ENCODE data around the gene BCL11B. TPM values are rescaled to one million over a fixed set of nuclear protein-coding genes. Genes with fewer than 3 reads are reported as not detected.

Gene BCL11B
- total and polyA plus RNA-seq, 2 donors (not counting 1 experiment from before 2014, with no cell fraction given), result 0.33 to 0.42 TPM

GRCh38 chr14:99296517-99296916 is 24.5 kb upstream of the BCL11B start:
- no peaks in the 10 kb centered on the region for H3K4me1 Mint-ChIP-seq
- Histone ChIP-seq H3K9me3 (ENCODE audit: control extremely low read depth in 1 of 3, control insufficient read depth in 2 of 3, insufficient read depth in 1 of 3, low read length in 2 of 3) (peaks cover 0 to 14% (median 2%) of the 10 kb centered on the region in 3 donors), H3K9ac (ENCODE audit: low read length) (no peak overlapping the region), H3K79me2 (ENCODE audit: control insufficient read depth, insufficient read depth, low read length) (no peaks in the 10 kb centered on the region), H3K36me3 (replicated peaks in 1 of 2; ENCODE audit: control extremely low read depth in 1 of 2, control insufficient read depth in 1 of 2, extremely low read depth in 1 of 2, insufficient read depth in 2 of 2, low read length in 1 of 2) (no peaks in the 10 kb centered on the region), H3K4me1 (ENCODE audit: control insufficient read depth in 2 of 2, insufficient read depth in 2 of 2, low read length in 2 of 2) (no peaks in the 10 kb centered on the region), H3K27ac (ENCODE audit: low read length in 2 of 2) (no peak overlapping the region), H4K20me1 (ENCODE audit: control insufficient read depth, insufficient read depth, low read length, poor library complexity, severe bottlenecking) (no peaks in the 10 kb centered on the region), H3K4me2 (replicated peaks; ENCODE audit: low read depth, low read length, poor library complexity, severe bottlenecking) (no peak overlapping the region), H3K4me3 (ENCODE audit: control extremely low read depth in 1 of 5, extremely low read depth in 1 of 5, insufficient read depth in 1 of 5, low read depth in 2 of 5, low read length in 4 of 5) (no peak overlapping the region), H2AFZ (ENCODE audit: insufficient read depth, low read depth, low read length, poor library complexity, severe bottlenecking) (no peak overlapping the region), H3K27me3 (replicated peaks in 1 of 4; ENCODE audit: control extremely low read depth in 1 of 4, control insufficient read depth in 3 of 4, insufficient read depth in 4 of 4, low read length in 3 of 4) (no peaks in the 10 kb centered on the region)
- no peak overlapping the region for H3K27ac Mint-ChIP-seq
- ATAC-seq (ENCODE audit: low read depth) (no peak), DNase-seq (no peak)
- H3K27me3 Mint-ChIP-seq, result peaks cover 8% of the 10 kb centered on the region
- intact Hi-C loops (cut with micrococcal nuclease), result no loop called here
- TF ChIP-seq CTCF (IDR thresholded peaks at IDR 0.05) (no peak), EZH2 (IDR thresholded peaks at IDR 0.05; ENCODE audit: borderline replicate concordance, insufficient read depth, low read depth, low read length, poor library complexity, severe bottlenecking) (no peak)
- H3K4me3 Mint-ChIP-seq, result no peak overlapping the region
- ChIA-PET POLR2A (no interaction called here), CTCF (no interaction called here)
- H3K9me3 Mint-ChIP-seq (ENCODE audit: insufficient read depth), result peaks cover 11% of the 10 kb centered on the region
- 83% methylated on average over 10 of the region's 10 CpGs for WGBS (ENCODE audit: insufficient coverage)

GRCh38 chr14:99289394-99290189 is 17.6 kb upstream of the BCL11B start:
- Mint-ChIP-seq H3K9me3 (ENCODE audit: insufficient read depth) (no peaks in the 10 kb centered on the region), H3K27ac (no peak overlapping the region), H3K4me3 (no peak overlapping the region), H3K27me3 (peaks cover 19% of the 10 kb centered on the region), H3K4me1 (peaks cover 2% of the 10 kb centered on the region)
- H3K79me2 ChIP-seq (ENCODE audit: control insufficient read depth, insufficient read depth, low read length), result no peaks in the 10 kb centered on the region
- DNase-seq (no peak), ATAC-seq (ENCODE audit: low read depth) (no peak)
- 85% methylated on average over 12 of the region's 12 CpGs for WGBS (ENCODE audit: insufficient coverage)
- no peak overlapping the region for H3K4me3 ChIP-seq (ENCODE audit: control extremely low read depth in 1 of 5, extremely low read depth in 1 of 5, insufficient read depth in 1 of 5, low read depth in 2 of 5, low read length in 4 of 5)
- H3K9me3 ChIP-seq (ENCODE audit: control extremely low read depth in 1 of 3, control insufficient read depth in 2 of 3, insufficient read depth in 1 of 3, low read length in 2 of 3), result peaks cover 0 to 8% (median 0%) of the 10 kb centered on the region in 3 donors
- POLR2A ChIA-PET, result no interaction called here
- H3K9ac ChIP-seq (ENCODE audit: low read length), result no peak overlapping the region
- H3K4me1 ChIP-seq (ENCODE audit: control insufficient read depth in 2 of 2, insufficient read depth in 2 of 2, low read length in 2 of 2), result no peaks in the 10 kb centered on the region
- intact Hi-C loops (cut with micrococcal nuclease), result no loop called here
- no peak overlapping the region for H3K4me2 ChIP-seq (replicated peaks; ENCODE audit: low read depth, low read length, poor library complexity, severe bottlenecking)
- no peak overlapping the region for H2AFZ ChIP-seq (ENCODE audit: insufficient read depth, low read depth, low read length, poor library complexity, severe bottlenecking)
- no peaks in the 10 kb centered on the region for H4K20me1 ChIP-seq (ENCODE audit: control insufficient read depth, insufficient read depth, low read length, poor library complexity, severe bottlenecking)
- no peaks in the 10 kb centered on the region for H3K36me3 ChIP-seq (replicated peaks in 1 of 2; ENCODE audit: control extremely low read depth in 1 of 2, control insufficient read depth in 1 of 2, extremely low read depth in 1 of 2, insufficient read depth in 2 of 2, low read length in 1 of 2)
- H3K27me3 ChIP-seq (replicated peaks in 1 of 4; ENCODE audit: control extremely low read depth in 1 of 4, control insufficient read depth in 3 of 4, insufficient read depth in 4 of 4, low read length in 3 of 4), result peaks cover 0 to 4% (median 0%) of the 10 kb centered on the region in 4 experiments
- CTCF ChIA-PET, result no interaction called here
- H3K27ac ChIP-seq (ENCODE audit: low read length in 2 of 2), result no peak overlapping the region
- TF ChIP-seq CTCF (IDR thresholded peaks at IDR 0.05) (no peak), EZH2 (IDR thresholded peaks at IDR 0.05; ENCODE audit: borderline replicate concordance, insufficient read depth, low read depth, low read length, poor library complexity, severe bottlenecking) (no peak)
